NCI-H748 treated with DMSO at 0.1 percent for 48 hours (cell line): Measurements from ENCODE around the gene SLC9B1.
A peak's percentile ranks its signal among the peaks of the same experiment; 100 is the strongest.
"Not testable (repeated sequence)": the region's sequence is repeated elsewhere in the genome, so short reads cannot be mapped to it uniquely, and the experiment has no call there.

Experiments
- DNase-seq: peaks from one replicate; lab custom pipeline; 2025; lab: John Stamatoyannopoulos, UW

The SLC9B1 gene

GRCh38 chr4:103011378-103012025 lies 8.0 kb downstream of the SLC9B1 start:
- no peak for DNase-seq

- DNase-seq, result no peak
Observed at GRCh38 chr4:103010804-103011203, 8.7 kb downstream of the SLC9B1 start.

GRCh38 chr4:103008875-103009729 lies 10.4 kb downstream of the SLC9B1 start:
- DNase-seq, result peak; percentile 21

GRCh38 chr4:103002551-103002950 lies 17.0 kb downstream of the SLC9B1 start:
- DNase-seq, result no peak

GRCh38 chr4:102994803-102995202 lies 24.7 kb downstream of the SLC9B1 start:
- no peak for DNase-seq

GRCh38 chr4:102993985-102994384 lies 25.5 kb downstream of the SLC9B1 start:
- DNase-seq, result not testable (repeated sequence)

GRCh38 chr4:102988429-102989020 lies 31.0 kb downstream of the SLC9B1 start:
- DNase-seq, result no peak

GRCh38 chr4:102981005-102981404 lies 38.5 kb downstream of the SLC9B1 start:
- no peak for DNase-seq

GRCh38 chr4:102961813-102962212 lies 57.7 kb downstream of the SLC9B1 start:
- not testable (repeated sequence) for DNase-seq

- no peak for DNase-seq
Observed at GRCh38 chr4:102959496-102959895, 60.0 kb downstream of the SLC9B1 start.

- no peak for DNase-seq
Observed at GRCh38 chr4:102945066-102945465, 74.4 kb downstream of the SLC9B1 start.

GRCh38 chr4:102938063-102938462 lies 81.4 kb downstream of the SLC9B1 start:
- DNase-seq, result not testable (repeated sequence)

- no peak for DNase-seq
Observed at GRCh38 chr4:102935716-102936115, 83.8 kb downstream of the SLC9B1 start.

GRCh38 chr4:102919697-102920096 lies 99.8 kb downstream of the SLC9B1 start:
- not testable (repeated sequence) for DNase-seq

- DNase-seq, result no peak
Observed at GRCh38 chr4:102918859-102919258, 100.6 kb downstream of the SLC9B1 start.

GRCh38 chr4:102901804-102902203 lies 117.7 kb downstream of the SLC9B1 start:
- no peak for DNase-seq

GRCh38 chr4:102897610-102898009 lies 121.9 kb downstream of the SLC9B1 start:
- not testable (repeated sequence) for DNase-seq

GRCh38 chr4:102896547-102896946 lies 123.0 kb downstream of the SLC9B1 start:
- not testable (repeated sequence) for DNase-seq

GRCh38 chr4:102889866-102890265 lies 129.6 kb downstream of the SLC9B1 start:
- DNase-seq, result not testable (repeated sequence)

- DNase-seq, result not testable (repeated sequence)
Observed at GRCh38 chr4:102888570-102888969, 130.9 kb downstream of the SLC9B1 start.

- DNase-seq, result no peak
Observed at GRCh38 chr4:102883278-102883677, 136.2 kb downstream of the SLC9B1 start.

- no peak for DNase-seq
Observed at GRCh38 chr4:102881343-102881742, 138.2 kb downstream of the SLC9B1 start.

- DNase-seq, result no peak
Observed at GRCh38 chr4:102878901-102879300, 140.6 kb downstream of the SLC9B1 start.
